GM21515 (cell line): Measurements from ENCODE around the gene ERV3-1.
"Not testable (repeated sequence)": the region's sequence is repeated elsewhere in the genome, so short reads cannot be mapped to it uniquely, and the experiment has no call there.

Experiments
- ATAC-seq: cut with Tn5 transposase; IDR thresholded peaks from one replicate; pipeline ENCODE4 v1.9.1; 2021; ENCODE audit not compliant: unreplicated experiment

ERV3-1 gene

GRCh38 chr7:65006094-65006992, at the start of gene ERV3-1:
ERV3-1 (minus strand) TSS chr7:65006687; CDS start chr7:64993026, 13,661 bp downstream.
- ATAC-seq, result peak; percentile 100

GRCh38 chr7:65055786-65056185, 49.3 kb upstream of the ERV3-1 start:
- ATAC-seq, result not testable (repeated sequence)

GRCh38 chr7:65054466-65054994, 48.0 kb upstream of the ERV3-1 start:
- ATAC-seq, result not testable (repeated sequence)

- not testable (repeated sequence) for ATAC-seq
These were observed 45.2 kb upstream of the ERV3-1 start for GRCh38 chr7:65051654-65052053.

- ATAC-seq, result not testable (repeated sequence)
These were observed 44.7 kb upstream of the ERV3-1 start for GRCh38 chr7:65051139-65051538.

- not testable (repeated sequence) for ATAC-seq
These were observed 39.8 kb upstream of the ERV3-1 start for GRCh38 chr7:65046329-65046728.

GRCh38 chr7:65045589-65045988, 39.1 kb upstream of the ERV3-1 start:
- ATAC-seq, result not testable (repeated sequence)

GRCh38 chr7:65038767-65039166, 32.3 kb upstream of the ERV3-1 start:
- peak; percentile 15 for ATAC-seq

- ATAC-seq, result peak; percentile 77
These were observed 31.5 kb upstream of the ERV3-1 start for GRCh38 chr7:65037740-65038688.

GRCh38 chr7:65036526-65036925, 30.0 kb upstream of the ERV3-1 start:
- not testable (repeated sequence) for ATAC-seq

- not testable (repeated sequence) for ATAC-seq
These were observed 29.0 kb upstream of the ERV3-1 start for GRCh38 chr7:65035469-65035868.

- ATAC-seq, result not testable (repeated sequence)
These were observed 27.8 kb upstream of the ERV3-1 start for GRCh38 chr7:65034120-65034782.

GRCh38 chr7:65033391-65033790, 26.9 kb upstream of the ERV3-1 start:
- ATAC-seq, result not testable (repeated sequence)

- not testable (repeated sequence) for ATAC-seq
These were observed 18.5 kb upstream of the ERV3-1 start for GRCh38 chr7:65025023-65025422.

GRCh38 chr7:65020978-65021377, 14.5 kb upstream of the ERV3-1 start:
- not testable (repeated sequence) for ATAC-seq

GRCh38 chr7:65009881-65010280, 3.4 kb upstream of the ERV3-1 start:
- ATAC-seq, result not testable (repeated sequence)

- not testable (repeated sequence) for ATAC-seq
These were observed 2.9 kb upstream of the ERV3-1 start for GRCh38 chr7:65009394-65009793.

- ATAC-seq, result not testable (repeated sequence)
These were observed 549 bp upstream of the ERV3-1 start for GRCh38 chr7:65007036-65007435.

- no peak for ATAC-seq
These were observed 1.9 kb downstream of the ERV3-1 start for GRCh38 chr7:65004575-65004974.

- no peak for ATAC-seq
These were observed 3.4 kb downstream of the ERV3-1 start for GRCh38 chr7:65002972-65003585.
